GM12873 (cell line): ENCODE results near the gene S100G.

ENCODE experiments used
- TF ChIP-seq, protein P1 (sequence below): IDR thresholded peaks from 2 replicates; pipeline ENCODE4 v1.5.1; 2012; ENCODE audit warnings: low read depth, mild to moderate bottlenecking, moderate library complexity, low read length, control low read depth; ENCODE audit not compliant: insufficient read depth; ENCODE audit errors: missing control alignments

S100G gene

DNA sequence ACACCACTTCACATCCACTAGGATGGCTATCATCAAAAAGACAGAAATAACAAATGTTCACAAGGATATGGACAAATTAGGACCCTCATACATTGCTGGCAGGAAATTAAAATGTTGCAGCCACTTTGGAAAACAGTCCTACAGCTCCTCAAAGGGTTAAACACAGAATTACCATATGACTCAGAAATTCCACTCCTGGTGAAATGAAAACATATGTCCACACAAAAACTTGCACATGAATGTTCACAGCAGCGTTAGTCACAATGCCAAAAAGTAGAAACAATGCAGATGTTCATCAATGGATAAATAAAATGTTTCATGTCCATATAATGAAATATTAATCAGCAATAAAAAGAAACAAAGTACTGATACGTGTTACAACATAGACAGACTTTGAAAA, 15.1 kb downstream of the S100G start:
- TF ChIP-seq, protein P1, sequence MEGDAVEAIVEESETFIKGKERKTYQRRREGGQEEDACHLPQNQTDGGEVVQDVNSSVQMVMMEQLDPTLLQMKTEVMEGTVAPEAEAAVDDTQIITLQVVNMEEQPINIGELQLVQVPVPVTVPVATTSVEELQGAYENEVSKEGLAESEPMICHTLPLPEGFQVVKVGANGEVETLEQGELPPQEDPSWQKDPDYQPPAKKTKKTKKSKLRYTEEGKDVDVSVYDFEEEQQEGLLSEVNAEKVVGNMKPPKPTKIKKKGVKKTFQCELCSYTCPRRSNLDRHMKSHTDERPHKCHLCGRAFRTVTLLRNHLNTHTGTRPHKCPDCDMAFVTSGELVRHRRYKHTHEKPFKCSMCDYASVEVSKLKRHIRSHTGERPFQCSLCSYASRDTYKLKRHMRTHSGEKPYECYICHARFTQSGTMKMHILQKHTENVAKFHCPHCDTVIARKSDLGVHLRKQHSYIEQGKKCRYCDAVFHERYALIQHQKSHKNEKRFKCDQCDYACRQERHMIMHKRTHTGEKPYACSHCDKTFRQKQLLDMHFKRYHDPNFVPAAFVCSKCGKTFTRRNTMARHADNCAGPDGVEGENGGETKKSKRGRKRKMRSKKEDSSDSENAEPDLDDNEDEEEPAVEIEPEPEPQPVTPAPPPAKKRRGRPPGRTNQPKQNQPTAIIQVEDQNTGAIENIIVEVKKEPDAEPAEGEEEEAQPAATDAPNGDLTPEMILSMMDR = no peak

DNA sequence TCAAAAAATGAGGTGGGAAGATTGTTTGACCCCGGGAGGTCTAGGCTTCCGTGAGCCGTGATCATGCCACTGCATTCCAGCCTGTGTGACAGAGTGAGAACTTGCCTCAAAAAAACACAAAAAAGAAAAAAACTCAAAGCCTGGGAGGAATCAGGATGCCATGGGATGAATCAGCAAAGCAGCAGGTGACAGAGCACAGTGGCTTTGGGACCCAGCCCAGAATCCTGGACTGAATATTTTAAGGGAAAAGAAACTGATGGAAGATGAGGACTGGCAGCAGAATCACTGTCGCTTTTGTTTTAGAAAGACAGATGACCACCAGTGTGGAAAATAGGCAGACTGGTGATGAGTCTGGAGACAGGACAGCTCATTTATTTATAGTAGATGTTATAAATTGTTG, 16.6 kb downstream of the S100G start:
- TF ChIP-seq, protein P1 = no peak

DNA sequence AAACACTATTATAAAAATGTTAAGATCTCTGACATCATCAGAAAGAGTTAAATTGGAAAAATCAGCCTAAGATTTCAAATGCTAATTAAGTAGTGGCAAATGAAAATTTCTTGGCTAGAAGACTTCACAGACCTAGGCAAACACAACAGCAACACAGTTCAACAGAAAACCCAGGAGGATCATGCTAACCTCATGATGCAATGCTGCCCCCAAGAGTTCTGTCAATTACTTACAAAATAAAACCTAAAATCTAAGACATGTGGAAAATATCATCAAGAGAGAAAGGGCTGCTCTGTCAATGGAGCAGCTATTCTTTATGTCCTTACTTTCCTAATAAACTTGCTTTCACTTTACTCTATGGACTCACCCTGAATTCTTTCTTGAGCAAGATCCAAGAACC, 21.0 kb downstream of the S100G start:
- TF ChIP-seq, protein P1 = peak; percentile 37

DNA sequence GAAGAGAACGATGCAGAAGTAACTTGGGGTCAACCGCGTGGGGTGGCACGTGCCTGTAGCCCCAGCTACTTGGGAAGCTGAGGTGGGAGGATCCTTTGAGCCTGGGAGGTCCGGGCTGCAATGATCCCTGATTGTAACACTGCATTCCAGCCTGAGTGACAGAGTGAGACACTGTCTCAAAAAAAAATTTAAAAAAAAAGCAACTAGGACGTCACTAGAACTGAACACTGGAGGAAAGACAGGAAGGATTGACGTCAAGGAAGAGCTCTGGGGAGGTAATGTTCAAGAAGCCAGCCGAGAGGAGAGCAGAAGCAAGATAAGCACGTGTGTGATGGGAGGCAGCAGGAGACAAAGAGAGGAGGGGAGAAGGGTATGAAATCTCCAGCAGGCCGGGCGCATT, 28.7 kb downstream of the S100G start:
- TF ChIP-seq, protein P1 = no peak

DNA sequence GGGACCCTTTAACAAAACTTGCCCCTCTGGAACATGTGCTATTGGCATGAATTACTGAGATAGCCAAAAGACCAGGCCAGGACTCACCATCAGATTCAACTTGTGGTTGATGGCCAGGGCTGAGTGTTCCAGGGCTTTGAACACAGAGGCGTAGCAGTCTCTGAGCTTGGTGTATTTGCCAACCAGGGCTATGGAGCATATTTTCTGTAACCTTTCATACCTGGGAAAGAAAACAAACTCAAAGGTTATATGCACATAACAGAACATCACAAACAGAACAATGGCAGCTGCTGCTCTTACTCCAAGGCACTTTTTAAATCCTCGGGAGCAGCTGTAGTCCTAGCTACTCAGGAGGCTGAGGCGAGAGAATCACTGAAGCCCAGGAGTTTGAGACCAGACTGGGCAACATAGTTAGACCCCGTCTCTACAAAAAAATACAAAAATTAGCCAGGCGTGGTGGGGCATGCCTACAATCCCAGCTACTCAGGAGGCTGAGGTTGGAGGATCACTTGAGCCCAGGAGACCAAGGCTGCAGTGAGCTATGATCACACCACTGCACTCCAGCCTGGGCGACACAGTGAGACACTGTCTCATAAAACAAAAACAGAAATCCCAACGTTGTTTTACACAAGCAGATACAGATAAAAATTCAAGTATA, 33.2 kb downstream of the S100G start:
- TF ChIP-seq, protein P1 = no peak

DNA sequence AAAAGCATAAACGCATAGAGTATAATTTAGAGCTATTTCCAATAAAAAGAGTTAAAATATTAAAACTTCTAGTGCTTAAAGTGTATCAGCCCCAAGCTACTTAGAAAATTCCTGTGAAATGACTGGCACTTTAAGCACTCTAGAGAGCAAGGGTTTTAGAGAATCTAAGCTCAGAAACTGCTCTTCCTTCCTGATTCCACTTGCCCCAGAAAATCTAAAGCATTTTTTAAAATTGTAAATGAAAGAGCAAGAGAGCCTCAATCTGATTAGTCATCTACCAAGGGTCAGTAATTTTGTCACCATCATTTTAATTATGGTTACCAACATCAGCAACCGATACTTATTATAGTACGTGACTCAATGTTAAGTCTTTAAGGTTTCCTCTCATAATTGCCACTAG, 37.6 kb downstream of the S100G start:
- TF ChIP-seq, protein P1 = no peak

DNA sequence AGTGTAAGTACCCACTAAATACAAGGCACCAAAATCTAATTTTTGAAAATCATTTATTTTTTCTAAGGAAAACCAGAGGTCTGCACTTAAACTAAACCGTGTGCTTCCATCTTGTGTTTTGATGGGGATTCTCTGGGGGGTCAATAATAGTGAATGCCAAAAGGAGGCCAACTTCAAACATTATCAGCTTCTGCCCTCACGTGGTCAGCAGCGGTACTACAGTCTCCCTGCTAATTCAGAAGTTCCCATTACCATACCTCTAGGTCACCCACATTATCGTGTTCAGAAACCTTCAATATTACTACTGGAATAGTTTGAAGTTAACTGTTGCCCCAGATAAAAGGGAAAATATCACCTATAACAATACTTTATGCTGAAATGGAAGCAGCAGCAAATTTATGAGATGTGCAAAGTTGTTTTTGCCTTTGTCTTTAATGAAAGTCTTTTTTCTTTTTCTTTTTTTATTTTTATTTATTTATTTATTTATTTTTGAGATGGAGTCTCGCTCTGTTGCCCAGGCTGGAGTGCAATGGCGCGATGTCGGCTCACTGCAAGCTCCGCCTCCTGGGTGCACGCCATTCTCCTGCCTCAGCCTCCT, 45.2 kb downstream of the S100G start:
- TF ChIP-seq, protein P1 = peak; percentile 92
